H9 (cell line): Measurements from ENCODE around the gene PTCD2. TPM values are rescaled to one million over a fixed set of nuclear protein-coding genes. Genes with fewer than 3 reads are reported as not detected.

Source experiments
- DNase-seq: peaks from one replicate; pipeline ENCODE4 v3.0.0-alpha.2; 2017
- H2AFZ ChIP-seq: one replicate; pipeline ENCODE4 v1.6.1; 2013; ENCODE audit warnings: mild to moderate bottlenecking, low read length, control low read depth, moderate library complexity
- H2AK5ac ChIP-seq: 2 replicates; pipeline ENCODE4 v1.6.1; 2013; ENCODE audit warnings: low read length, control low read depth, mixed read lengths; ENCODE audit not compliant: insufficient read length
- H2BK120ac ChIP-seq: one replicate; pipeline ENCODE4 v1.6.1; 2013; ENCODE audit warnings: low read depth, mild to moderate bottlenecking, low read length, control low read depth, inconsistent platforms; ENCODE audit not compliant: poor library complexity, severe bottlenecking
- H2BK12ac ChIP-seq: 2 replicates; pipeline ENCODE4 v1.6.1; 2013; ENCODE audit warnings: low read length, control low read depth, mixed read lengths, low read depth; ENCODE audit not compliant: insufficient read length
- H2BK15ac ChIP-seq: 2 replicates; pipeline ENCODE4 v1.6.1; 2013; ENCODE audit warnings: low read depth, low read length, control low read depth
- H2BK20ac ChIP-seq: one replicate; pipeline ENCODE4 v1.6.1; 2013; ENCODE audit warnings: low read depth, mild to moderate bottlenecking, low read length, control low read depth, inconsistent platforms; ENCODE audit not compliant: poor library complexity, severe bottlenecking
- H2BK5ac ChIP-seq: 2 replicates; pipeline ENCODE4 v1.6.1; 2013; ENCODE audit warnings: low read length, control low read depth, mixed read lengths; ENCODE audit not compliant: insufficient read length
- H3K14ac ChIP-seq: 2 replicates; pipeline ENCODE4 v1.6.1; 2013; ENCODE audit warnings: low read length, control low read depth; ENCODE audit not compliant: insufficient read depth
- H3K18ac ChIP-seq: 2 replicates; pipeline ENCODE4 v1.6.1; 2013; ENCODE audit warnings: low read depth, mild to moderate bottlenecking, mixed read lengths, low read length, control low read depth; ENCODE audit not compliant: insufficient read length
- H3K23ac ChIP-seq: 2 replicates; pipeline ENCODE4 v1.6.1; 2013; ENCODE audit warnings: low read length, control low read depth, mixed read lengths, low read depth; ENCODE audit not compliant: insufficient read length
- H3K23me2 ChIP-seq: 2 replicates; pipeline ENCODE4 v1.6.1; 2013; ENCODE audit warnings: low read depth, mild to moderate bottlenecking, mixed read lengths, low read length, control low read depth; ENCODE audit not compliant: insufficient read length, poor library complexity, severe bottlenecking
- H3K27ac ChIP-seq: 2 replicates; pipeline ENCODE4 v1.5.1; 2013; ENCODE audit warnings: low read length, control low read depth, mixed read lengths, low read depth; ENCODE audit not compliant: insufficient read length
- H3K27me3 ChIP-seq: 2 replicates; pipeline ENCODE4 v1.6.1; 2013; ENCODE audit warnings: low read length, control low read depth, inconsistent platforms; ENCODE audit not compliant: insufficient read depth
- H3K4ac ChIP-seq: 2 replicates; pipeline ENCODE4 v1.6.1; 2013; ENCODE audit warnings: low read depth, mild to moderate bottlenecking, control low read depth, inconsistent platforms, low read length, moderate library complexity
- H3K4me1 ChIP-seq: 2 replicates; pipeline ENCODE4 v1.6.1; 2013; ENCODE audit warnings: low read length, control low read depth, inconsistent platforms; ENCODE audit not compliant: insufficient read depth
- H3K4me2 ChIP-seq: 2 replicates; pipeline ENCODE4 v1.6.1; 2013; ENCODE audit warnings: low read length, control low read depth, mixed read lengths; ENCODE audit not compliant: insufficient read length, insufficient read depth
- H3K56ac ChIP-seq: 2 replicates; pipeline ENCODE4 v1.6.1; 2013; ENCODE audit warnings: low read depth, mild to moderate bottlenecking, mixed read lengths, low read length, control low read depth; ENCODE audit not compliant: insufficient read length
- H3K79me1 ChIP-seq: 2 replicates; pipeline ENCODE4 v1.6.1; 2013; ENCODE audit warnings: low read depth, mild to moderate bottlenecking, moderate library complexity, low read length, control low read depth, inconsistent platforms; ENCODE audit not compliant: insufficient read depth, poor library complexity, severe bottlenecking
- H3K79me2 ChIP-seq: 2 replicates; pipeline ENCODE4 v1.6.1; 2013; ENCODE audit warnings: low read length, control low read depth, inconsistent platforms; ENCODE audit not compliant: insufficient read depth
- H3K9ac ChIP-seq: 2 replicates; pipeline ENCODE4 v1.6.1; 2013; ENCODE audit warnings: low read length, control low read depth, mixed read lengths; ENCODE audit not compliant: insufficient read length; ENCODE audit errors: extremely low read depth
- H3K9me3 ChIP-seq: one replicate; pipeline ENCODE4 v1.6.1; 2013; ENCODE audit warnings: low read depth, low read length, inconsistent platforms; ENCODE audit not compliant: control insufficient read depth
- H3T11ph ChIP-seq: one replicate; pipeline ENCODE4 v1.6.1; 2013; ENCODE audit warnings: mild to moderate bottlenecking, low read length, control low read depth, inconsistent platforms
- H4K20me1 ChIP-seq: one replicate; pipeline ENCODE4 v1.6.1; 2013; ENCODE audit not compliant: control insufficient read depth, insufficient read length, insufficient read depth
- H4K5ac ChIP-seq: 2 replicates; pipeline ENCODE4 v1.6.1; 2013; ENCODE audit warnings: low read depth, mild to moderate bottlenecking, mixed read lengths, low read length, control low read depth; ENCODE audit not compliant: insufficient read length
- H4K8ac ChIP-seq: replicated peaks from 2 replicates; pipeline ENCODE4 v1.6.1; 2013; ENCODE audit warnings: low read length, control low read depth, mixed read lengths, low read depth; ENCODE audit not compliant: insufficient read length
- H4K91ac ChIP-seq: 2 replicates; pipeline ENCODE4 v1.6.1; 2013; ENCODE audit warnings: low read depth, mild to moderate bottlenecking, moderate library complexity, mixed read lengths, low read length, control low read depth; ENCODE audit not compliant: insufficient read length
- H3K27ac Mint-ChIP-seq, 3 experiments: 2 replicates in 2 of 3; 3 replicates in 1 of 3; pipeline ENCODE4 v1.8.0; 2020 to 2021; ENCODE audit warnings: mixed read lengths in 3 of 3, mild to moderate bottlenecking in 1 of 3, moderate library complexity in 1 of 3
- H3K27me3 Mint-ChIP-seq: 2 replicates; pipeline ENCODE4 v1.8.0; 2021; ENCODE audit warnings: low read depth, mild to moderate bottlenecking, moderate library complexity, mixed read lengths
- H3K36me3 Mint-ChIP-seq, 3 experiments: 2 replicates in 2 of 3; 3 replicates in 1 of 3; pipeline ENCODE4 v1.8.0; 2020 to 2021; ENCODE audit warnings: low read depth in 3 of 3, mixed read lengths in 3 of 3; ENCODE audit not compliant: insufficient read depth in 1 of 3
- H3K4me1 Mint-ChIP-seq, 2 experiments: 2 replicates each; pipeline ENCODE4 v1.8.0; 2020; ENCODE audit warnings: mixed read lengths in 2 of 2
- H3K4me3 Mint-ChIP-seq, 2 experiments: 2 replicates in 1 of 2; 3 replicates in 1 of 2; pipeline ENCODE4 v1.8.0; 2020 to 2021; ENCODE audit warnings: mild to moderate bottlenecking in 2 of 2, mixed read lengths in 2 of 2, moderate library complexity in 1 of 2
- H3K9me3 Mint-ChIP-seq, 2 experiments: 2 replicates in 1 of 2; 3 replicates in 1 of 2; pipeline ENCODE4 v1.8.0; 2020; ENCODE audit warnings: mild to moderate bottlenecking in 2 of 2, mixed read lengths in 2 of 2, moderate library complexity in 1 of 2
- WGBS: extraction: QIAGEN DNeasy Blood & Tissue Kit; methylation state at CpG from one replicate; pipeline ENCODE4 v1.1.7; 2013; ENCODE audit warnings: missing lambda C conversion rate, low lambda C conversion rate, mixed read lengths; ENCODE audit not compliant: insufficient read length; ENCODE audit errors: extremely low coverage; 5-methylcytosine and 5-hydroxymethylcytosine counted together
- total RNA-seq: library from RNA; stranded (reverse); gene quantifications from 2 replicates; pipeline ENCODE4 v1.2.1, GENCODE V29; 2021
- TF ChIP-seq, protein P1 (sequence below): fragments of 200-600 bp; sonication (generic); conservative IDR thresholded peaks from 3 replicates; pipeline ENCODE4 v1.8.0; 2021; ENCODE audit warnings: antibody characterized with exemption, mild to moderate bottlenecking

The PTCD2 gene
- total RNA-seq, 1 experiment from 2014 or later, result 12.7 TPM

DNA sequence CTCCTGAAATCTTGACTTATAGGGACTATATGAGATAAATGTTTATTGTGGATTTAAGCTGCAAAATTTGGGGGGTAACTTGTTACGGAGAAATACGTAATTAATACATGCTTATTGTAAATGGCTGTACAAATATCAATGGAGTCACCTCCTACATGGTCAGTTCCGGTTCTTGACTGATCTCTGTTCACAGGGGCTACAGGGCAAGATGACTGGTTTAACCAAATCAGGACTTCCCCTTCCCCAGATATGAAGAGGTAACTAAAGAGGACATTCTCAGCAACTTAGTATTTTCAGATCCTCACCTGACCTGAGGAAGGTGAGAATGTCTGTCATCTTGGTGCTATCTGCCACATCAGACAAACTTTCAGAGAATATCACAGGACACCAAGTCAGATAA, 54.7 kb downstream of the PTCD2 start:
- Histone ChIP-seq H3K27ac (no peak overlapping the region), H2BK12ac (no peak overlapping the region), H2BK5ac (no peak overlapping the region), H3K9me3 (no peaks in the 10 kb centered on the region), H2BK120ac (no peak overlapping the region), H4K91ac (no peak overlapping the region), H3K4me2 (no peak overlapping the region), H3K18ac (no peak overlapping the region), H3K79me2 (no peaks in the 10 kb centered on the region), H4K20me1 (no peaks in the 10 kb centered on the region), H3K27me3 (no peaks in the 10 kb centered on the region), H2AFZ (no peak overlapping the region), H3K56ac (no peak overlapping the region), H3T11ph (no peak overlapping the region), H4K5ac (no peak overlapping the region), H3K9ac (no peak overlapping the region), H4K8ac (no peak overlapping the region), H3K4ac (no peak overlapping the region), H2AK5ac (no peak overlapping the region), H3K79me1 (no peaks in the 10 kb centered on the region), H2BK15ac (no peak overlapping the region), H3K23ac (no peak overlapping the region), H3K14ac (no peak overlapping the region), H3K23me2 (no peaks in the 10 kb centered on the region), H3K4me1 (peaks cover 2% of the 10 kb centered on the region; the same call in 1 of the 2 replicates), H2BK20ac (no peak overlapping the region)
- H3K27ac Mint-ChIP-seq, result no peak overlapping the region
- H3K27me3 Mint-ChIP-seq, result no peaks in the 10 kb centered on the region
- DNase-seq, result no peak
- TF ChIP-seq, protein P1, sequence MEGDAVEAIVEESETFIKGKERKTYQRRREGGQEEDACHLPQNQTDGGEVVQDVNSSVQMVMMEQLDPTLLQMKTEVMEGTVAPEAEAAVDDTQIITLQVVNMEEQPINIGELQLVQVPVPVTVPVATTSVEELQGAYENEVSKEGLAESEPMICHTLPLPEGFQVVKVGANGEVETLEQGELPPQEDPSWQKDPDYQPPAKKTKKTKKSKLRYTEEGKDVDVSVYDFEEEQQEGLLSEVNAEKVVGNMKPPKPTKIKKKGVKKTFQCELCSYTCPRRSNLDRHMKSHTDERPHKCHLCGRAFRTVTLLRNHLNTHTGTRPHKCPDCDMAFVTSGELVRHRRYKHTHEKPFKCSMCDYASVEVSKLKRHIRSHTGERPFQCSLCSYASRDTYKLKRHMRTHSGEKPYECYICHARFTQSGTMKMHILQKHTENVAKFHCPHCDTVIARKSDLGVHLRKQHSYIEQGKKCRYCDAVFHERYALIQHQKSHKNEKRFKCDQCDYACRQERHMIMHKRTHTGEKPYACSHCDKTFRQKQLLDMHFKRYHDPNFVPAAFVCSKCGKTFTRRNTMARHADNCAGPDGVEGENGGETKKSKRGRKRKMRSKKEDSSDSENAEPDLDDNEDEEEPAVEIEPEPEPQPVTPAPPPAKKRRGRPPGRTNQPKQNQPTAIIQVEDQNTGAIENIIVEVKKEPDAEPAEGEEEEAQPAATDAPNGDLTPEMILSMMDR, result no peak
- H3K36me3 Mint-ChIP-seq, result no peaks in the 10 kb centered on the region
- H3K4me1 Mint-ChIP-seq, result peaks cover 11 to 15% of the 10 kb centered on the region in 2 experiments
- no peak overlapping the region for H3K4me3 Mint-ChIP-seq
- no peaks in the 10 kb centered on the region; a peak in 1 of 5 replicates for H3K9me3 Mint-ChIP-seq
- WGBS, result no CpG with 5 or more reads among the region's 3 CpGs
